K562 (cell line): ENCODE data around the gene FGF12. TPM values are rescaled to one million over a fixed set of nuclear protein-coding genes. Genes with fewer than 3 reads are reported as not detected.
A peak's percentile ranks its signal among the peaks of the same experiment; 100 is the strongest.

Experiments
- CREB3 ChIP-seq: fragments of 450-650 bp; conservative IDR thresholded peaks from 2 replicates; pipeline ENCODE4 v1.6.1; 2016; ENCODE audit warnings: missing genetic modification characterization, low read depth, mild to moderate bottlenecking, missing compliant biosample characterization, moderate library complexity
- CTCF ChIP-seq, 3 experiments: IDR thresholded peaks in 2 of 3; conservative IDR thresholded peaks in 1 of 3; 2 replicates each; pipeline ENCODE4 v1.5.1; 2011 to 2012; ENCODE audit warnings: low read length in 3 of 3, mild to moderate bottlenecking in 3 of 3, control low read depth in 2 of 3, improper control_type of control experiment in 1 of 3, inconsistent platforms in 1 of 3, low read depth in 1 of 3, mixed read lengths in 1 of 3, moderate library complexity in 1 of 3; ENCODE audit not compliant: insufficient read depth in 2 of 3
- DLX4 ChIP-seq: fragments of 250-450 bp; sonication (Bioruptor Pico); IDR thresholded peaks from 2 replicates; pipeline ENCODE4 v1.6.1; 2021; ENCODE audit warnings: mild to moderate bottlenecking
- HMG20B ChIP-seq: fragments of 250-450 bp; sonication (Bioruptor Pico); IDR thresholded peaks from 2 replicates; pipeline ENCODE4 v1.5.0; 2021; ENCODE audit warnings: mild to moderate bottlenecking
- MLX ChIP-seq, 2 experiments: fragments of 450-650 bp in 1 of 2; sonication (generic) in 1 of 2; formaldehyde crosslinking; conservative IDR thresholded peaks; 2 replicates each; pipeline versions ENCODE4 v1.4.0 to v1.8.1; 2020 to 2022; ENCODE audit warnings: mild to moderate bottlenecking in 1 of 2, missing genetic modification reagents in 1 of 2
- NCOA4 ChIP-seq: fragments of 450-650 bp; IDR thresholded peaks from 2 replicates; pipeline ENCODE4 v1.6.1; 2018; ENCODE audit warnings: mild to moderate bottlenecking; ENCODE audit not compliant: partially characterized antibody
- NELFE ChIP-seq: IDR thresholded peaks from 2 replicates; pipeline ENCODE4 v1.6.1; 2011; ENCODE audit warnings: mild to moderate bottlenecking; ENCODE audit not compliant: insufficient read depth, insufficient read length
- NFRKB ChIP-seq: fragments of 450-650 bp; IDR thresholded peaks from 2 replicates; pipeline ENCODE4 v1.6.1; 2016; ENCODE audit warnings: low read depth
- RAD21 ChIP-seq, 2 experiments: fragments of 250-450 bp in 1 of 2; fragments of 450-650 bp in 1 of 2; sonication (Bioruptor Pico) in 1 of 2; formaldehyde crosslinking in 1 of 2; IDR thresholded peaks in 1 of 2; conservative IDR thresholded peaks in 1 of 2; 2 replicates each; pipeline versions ENCODE4 v1.4.0 to v1.8.0; 2020 to 2022; ENCODE audit warnings: mild to moderate bottlenecking in 2 of 2, moderate library complexity in 1 of 2
- SNIP1 ChIP-seq: fragments of 450-650 bp; IDR thresholded peaks from 2 replicates; pipeline ENCODE4 v1.7.1; 2017; ENCODE audit warnings: low read depth, mild to moderate bottlenecking
- STAG1 ChIP-seq: sonication (generic); formaldehyde crosslinking; IDR thresholded peaks from 2 replicates; pipeline ENCODE4 v1.5.0; 2020; ENCODE audit warnings: missing genetic modification reagents, borderline replicate concordance
- ZNF780A ChIP-seq: fragments of 250-450 bp; sonication (Bioruptor Pico); IDR thresholded peaks from 2 replicates; pipeline ENCODE4 v1.5.0; 2021; ENCODE audit warnings: mild to moderate bottlenecking
- polyA plus RNA-seq, 8 experiments: library from polyadenylated mRNA; depleted of rRNA in 4 of 8; stranded (reverse) in 5 of 8; unstranded in 3 of 8; fragments of >200 nt; fragmentation: Nextera tagmentation in 2 of 8; fragmentation: Illumina TruSeq in 1 of 8; extraction: Ambion mirVana in 2 of 8; extraction: Trizol in 1 of 8; gene quantifications; 2 replicates each; pipeline versions ENCODE4 v1.2.1 to v1.2.3, GENCODE V29; 2011 to 2014; ENCODE audit warnings: inconsistent platforms in 1 of 8, missing spikeins in 1 of 8
- total RNA-seq, 7 experiments: library from RNA; depleted of rRNA in 6 of 7; stranded (reverse); fragments of >200 nt in 6 of 7; fragmentation: Illumina TruSeq in 2 of 7; extraction: Trizol in 2 of 7; gene quantifications; 2 replicates each; pipeline versions ENCODE4 v1.2.1 to v1.2.3, GENCODE V29; 2011 to 2021; ENCODE audit warnings: low replicate concordance in 1 of 7

FGF12 gene
- total and polyA plus RNA-seq, 9 of the 15 experiments (the other 6 are each of a cell fraction or from before 2014, with no cell fraction given): not detected

GRCh38 chr3:192444096-192444790, 283.1 kb downstream of the FGF12 start (continued):
- no peak for TF ChIP-seq ZNF780A (CRISPR knock-in tag)
- TF ChIP-seq MLX (CRISPR knock-in tag; conservative IDR thresholded peaks at IDR 0.05): no peak
- TF ChIP-seq NFRKB: no peak
- TF ChIP-seq STAG1: peak; percentile 90; the same call in 1 of the 2 replicates
- peak; percentile 93 to 95 for TF ChIP-seq RAD21 (CRISPR knock-in tag; conservative IDR thresholded peaks at IDR 0.05 in 1 of 2, IDR thresholded peaks at IDR 0.05 in 1 of 2)
- TF ChIP-seq CTCF (IDR thresholded peaks at IDR 0.05 in 2 of 3, conservative IDR thresholded peaks at IDR 0.05 in 1 of 3; ENCODE audit: insufficient read depth in 2 of 3, low read depth in 1 of 3, low read length in 3 of 3): peak; percentile 85 to 95 (median 93)
- no peak for TF ChIP-seq NELFE
- TF ChIP-seq SNIP1: no peak
- TF ChIP-seq CREB3 (tag): no peak
- no peak for TF ChIP-seq NCOA4
- no peak for TF ChIP-seq HMG20B
- TF ChIP-seq DLX4 (CRISPR knock-in tag): no peak
- TF ChIP-seq, all 486 proteins: peak for 11
